ENCODE data around the gene C1orf87.

The C1orf87 gene

DNA sequence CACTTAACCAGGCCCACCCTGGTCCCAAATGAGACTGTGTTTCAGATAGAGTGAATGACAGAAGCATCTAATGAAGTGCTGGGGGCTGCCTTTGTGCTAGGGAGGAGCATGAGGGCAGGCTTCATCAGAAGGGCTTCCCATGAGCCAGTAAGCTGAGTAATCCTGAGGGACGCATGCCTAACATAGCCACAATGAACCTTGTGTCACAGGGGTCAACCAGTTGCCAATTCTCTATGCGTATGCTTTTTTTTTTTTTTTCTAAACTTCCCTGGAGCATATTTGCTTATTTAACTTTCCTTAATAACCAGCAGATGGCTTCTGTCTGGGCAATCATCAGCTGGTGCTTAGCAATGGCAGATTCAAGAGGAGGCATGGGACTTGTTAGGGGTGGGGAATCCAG lies 121.5 kb downstream of the C1orf87 start:
- no peak for DNase-seq (ENCODE audit: low read depth in 1 of 2, low spot score in 1 of 2)

DNA sequence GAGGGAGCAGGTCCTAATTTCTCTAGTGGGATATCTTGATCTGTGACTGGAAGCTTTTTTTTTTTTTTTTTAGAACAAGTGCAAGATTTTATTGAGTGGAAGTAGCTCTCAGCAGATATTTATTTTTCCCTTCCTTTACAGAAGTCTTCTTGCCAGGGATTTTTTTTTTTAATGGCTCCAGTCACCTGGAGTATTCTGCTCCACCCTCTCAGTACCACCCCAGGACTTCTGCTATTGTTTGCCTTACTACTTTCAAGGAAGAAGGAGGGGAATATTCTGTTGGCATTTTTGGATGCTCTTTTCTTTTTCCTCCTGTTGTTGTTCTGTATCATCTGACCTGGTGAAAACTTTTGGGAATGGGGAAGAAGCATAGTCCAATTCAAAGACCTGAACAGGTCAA lies 123.9 kb downstream of the C1orf87 start:
- no peak for DNase-seq (ENCODE audit: low read depth in 1 of 2, low spot score in 1 of 2)

DNA sequence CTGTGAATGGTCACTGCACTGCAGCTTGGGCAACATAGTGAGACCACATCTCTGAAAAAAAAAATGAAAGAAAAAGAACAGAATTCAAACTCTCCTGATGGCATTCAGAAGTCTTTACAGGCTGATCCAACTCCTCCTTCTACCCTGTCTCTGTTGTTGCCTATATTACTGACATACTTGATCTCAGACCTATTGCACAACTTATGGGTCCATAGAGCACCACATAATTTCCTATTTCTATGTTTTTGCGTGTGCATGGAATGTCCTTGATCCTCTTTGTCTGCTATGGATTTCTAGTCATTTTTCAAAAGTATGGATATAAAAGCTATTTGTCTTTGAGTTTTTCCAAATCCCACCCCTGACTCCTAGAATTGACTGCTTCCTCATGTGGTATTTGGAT lies 124.6 kb downstream of the C1orf87 start:
- no peak for DNase-seq (ENCODE audit: low read depth in 1 of 2, low spot score in 1 of 2)

DNA sequence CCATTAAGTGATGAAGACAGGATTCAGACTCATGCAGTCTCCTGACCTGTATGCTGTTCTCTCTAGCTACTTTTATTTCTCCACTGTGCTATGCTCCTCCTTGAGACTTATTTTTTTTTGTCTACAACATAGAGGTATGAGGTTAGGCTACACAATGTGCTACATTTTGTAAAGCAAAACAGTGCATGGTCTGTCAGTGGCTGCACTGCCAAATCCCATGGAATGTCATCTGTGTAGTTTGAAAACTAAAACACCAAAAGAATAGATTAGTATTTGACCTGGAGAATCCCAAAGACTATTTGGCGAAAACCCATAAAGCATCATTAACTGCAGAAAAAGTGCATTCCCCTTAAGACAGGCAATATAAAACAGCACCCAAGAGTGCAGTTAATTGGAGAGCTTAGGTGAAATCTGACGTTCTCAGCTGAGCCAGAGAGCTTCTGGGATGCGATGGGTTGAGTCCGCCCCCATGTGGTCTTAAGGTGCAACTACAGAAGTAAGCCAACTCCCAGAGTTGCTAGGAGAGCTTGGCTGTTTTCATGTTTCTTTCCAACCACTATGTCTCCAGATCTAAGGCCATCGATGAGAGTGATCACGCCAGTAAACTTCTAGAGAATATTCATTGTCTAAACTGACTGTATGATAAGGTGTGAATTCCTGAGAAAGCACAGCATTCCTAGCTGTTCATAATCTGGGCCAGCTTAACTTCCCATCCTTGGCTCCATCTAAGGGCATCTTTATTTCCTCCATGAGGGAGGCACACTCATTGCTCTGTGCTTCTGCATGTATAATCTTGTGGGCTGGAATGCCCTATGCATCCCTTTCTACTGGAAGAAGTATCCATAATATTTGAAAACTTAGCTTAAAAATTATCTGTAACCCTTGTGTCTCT lies 126.3 kb downstream of the C1orf87 start:
- DNase-seq (ENCODE audit: low read depth in 1 of 2, low spot score in 1 of 2), result no peak

GRCh38 chr1:59945790-59946189 lies 127.8 kb downstream of the C1orf87 start:
- no peak for DNase-seq (ENCODE audit: low read depth in 1 of 2, low spot score in 1 of 2)
